NCI-H526 (cell line): ENCODE data around the gene CENPP.

ENCODE experiments used
- DNase-seq, 2 experiments: peaks; one replicate each; lab custom pipeline; 2025; lab: John Stamatoyannopoulos, UW

CENPP gene

DNA sequence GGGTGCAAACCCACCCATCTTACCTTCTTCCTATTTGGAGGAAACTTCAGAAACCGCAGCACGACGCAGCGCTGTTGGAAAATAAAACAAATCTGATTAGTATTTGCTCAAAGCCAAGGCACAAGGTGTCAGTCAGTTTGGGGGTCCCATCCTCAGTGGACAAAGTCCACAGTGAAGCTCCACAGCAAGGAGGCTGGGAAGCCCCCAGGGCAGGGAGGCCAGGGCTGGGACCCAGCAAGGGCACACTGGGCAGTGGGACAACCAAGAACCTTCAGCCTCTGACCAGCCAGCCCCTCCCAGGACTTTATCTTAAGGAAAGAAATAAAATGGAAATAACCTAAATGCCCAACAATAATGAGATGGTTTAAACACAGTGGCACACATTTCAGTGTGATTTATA, 332.9 kb downstream of the CENPP start:
- no peak for DNase-seq

DNA sequence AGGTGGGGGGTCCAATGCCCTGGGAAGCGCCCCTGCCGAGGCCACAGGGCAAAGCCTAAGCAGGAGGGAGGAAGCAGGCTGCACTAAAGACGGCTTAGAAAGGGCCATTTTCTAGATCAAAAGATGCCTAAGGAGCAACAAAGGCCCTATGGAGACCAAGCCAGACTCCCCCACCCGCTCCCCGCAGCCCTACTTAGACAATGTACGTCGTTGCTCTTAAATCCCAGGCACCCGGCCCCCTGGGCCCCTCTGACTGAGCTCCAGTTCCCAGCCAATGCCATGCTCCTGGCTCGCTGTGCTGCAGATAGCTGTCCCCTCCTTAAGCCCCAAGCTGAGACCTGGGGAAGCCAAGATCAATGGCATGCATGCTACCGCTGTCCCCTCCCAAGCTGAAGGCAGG, 333.8 kb downstream of the CENPP start:
- no peak for DNase-seq

DNA sequence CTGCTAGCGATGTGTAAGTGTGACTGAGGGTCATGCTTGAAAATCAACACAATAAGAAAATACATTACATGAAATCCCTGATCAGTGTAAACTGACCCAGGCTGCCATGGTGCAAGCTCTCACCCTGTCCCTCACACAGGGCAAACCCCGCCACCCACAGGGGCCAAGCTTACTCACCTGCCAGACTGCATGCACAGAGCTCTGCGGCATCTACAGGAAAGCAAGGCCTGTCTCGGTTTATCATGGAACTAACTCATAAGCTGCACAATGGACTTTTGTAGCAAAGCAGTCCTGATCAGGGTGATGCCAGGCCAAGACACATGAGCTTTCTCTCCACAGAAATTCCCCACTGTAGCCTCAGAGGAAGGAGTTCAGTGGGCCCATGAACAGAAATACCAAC, 334.5 kb downstream of the CENPP start:
- DNase-seq, result no peak

DNA sequence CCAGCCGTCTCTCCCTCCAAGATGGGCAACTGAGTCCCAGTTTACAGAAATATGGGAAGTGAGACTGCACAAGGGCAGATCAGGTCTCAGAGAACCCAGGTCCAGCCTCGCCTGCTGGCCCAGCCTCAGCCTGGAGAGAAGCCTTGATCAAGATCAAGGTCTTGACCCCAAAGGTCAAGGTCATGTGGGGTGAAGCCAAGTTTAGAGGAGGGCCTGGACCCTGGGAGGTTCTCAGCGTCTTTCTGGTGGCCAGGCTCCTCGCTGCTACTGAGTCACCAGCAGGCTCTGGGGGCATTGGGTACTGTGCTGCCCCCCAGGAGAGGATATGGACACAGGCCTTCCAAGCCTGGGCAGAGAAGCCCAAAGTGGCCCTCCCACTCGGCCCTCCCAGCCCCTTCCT, 335.4 kb downstream of the CENPP start:
- no peak for DNase-seq

DNA sequence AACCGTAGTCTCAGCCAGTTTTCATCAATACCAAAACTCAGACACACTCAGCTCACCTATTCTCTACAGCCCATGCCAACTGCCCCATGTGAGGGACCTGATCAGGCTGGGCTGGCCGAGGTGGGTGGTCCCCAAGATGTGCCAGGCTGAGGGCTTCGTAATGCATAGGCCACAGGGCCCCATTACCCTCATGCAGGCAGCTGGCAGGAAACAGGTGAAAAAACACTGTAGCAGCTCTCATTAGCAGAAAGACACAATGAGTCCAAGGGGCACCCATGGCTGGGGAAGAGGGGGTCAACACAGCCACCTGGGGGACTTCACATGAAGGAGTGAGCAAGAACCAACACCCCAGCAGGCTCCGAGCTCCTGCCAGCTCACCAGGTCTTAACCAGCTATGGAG, 336.0 kb downstream of the CENPP start:
- no peak for DNase-seq

DNA sequence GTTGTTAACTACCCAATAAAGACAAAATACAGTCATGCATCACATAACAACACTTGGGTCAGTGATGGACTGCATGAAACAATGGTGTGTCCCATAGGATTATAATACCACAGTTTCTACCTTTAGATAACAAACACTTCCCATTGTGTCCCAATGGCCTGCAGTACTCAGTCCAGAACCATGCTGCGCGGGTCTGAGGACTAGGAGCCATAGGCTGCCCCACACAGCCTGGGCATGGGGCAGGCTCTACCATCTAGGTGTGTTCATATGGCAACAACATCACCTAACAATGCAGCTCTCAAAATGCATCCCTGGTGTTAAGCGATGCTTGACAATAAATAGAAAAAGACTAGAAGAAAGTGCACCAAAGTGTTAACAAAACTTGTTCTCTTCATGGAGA, 337.4 kb downstream of the CENPP start:
- DNase-seq, result no peak

DNA sequence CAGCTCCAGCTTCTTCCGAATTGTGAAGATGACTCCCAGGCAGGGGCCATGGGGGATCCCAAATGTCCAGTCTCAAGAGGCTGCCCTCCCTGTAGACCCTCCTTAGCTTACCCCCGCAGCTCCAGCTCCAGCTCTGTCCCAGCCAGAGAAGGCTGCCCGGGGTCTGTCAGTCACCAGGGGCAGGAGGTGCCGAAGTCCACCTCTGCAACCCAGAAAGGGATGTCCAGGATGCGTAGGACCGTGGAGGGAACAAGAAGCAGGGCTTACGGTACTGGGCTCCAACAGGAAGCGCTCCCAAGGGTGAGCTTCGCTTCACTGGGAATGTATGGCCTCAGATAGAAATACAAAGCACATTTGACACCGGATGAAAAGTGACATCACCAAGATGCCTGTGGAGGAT, 338.2 kb downstream of the CENPP start:
- no peak for DNase-seq

DNA sequence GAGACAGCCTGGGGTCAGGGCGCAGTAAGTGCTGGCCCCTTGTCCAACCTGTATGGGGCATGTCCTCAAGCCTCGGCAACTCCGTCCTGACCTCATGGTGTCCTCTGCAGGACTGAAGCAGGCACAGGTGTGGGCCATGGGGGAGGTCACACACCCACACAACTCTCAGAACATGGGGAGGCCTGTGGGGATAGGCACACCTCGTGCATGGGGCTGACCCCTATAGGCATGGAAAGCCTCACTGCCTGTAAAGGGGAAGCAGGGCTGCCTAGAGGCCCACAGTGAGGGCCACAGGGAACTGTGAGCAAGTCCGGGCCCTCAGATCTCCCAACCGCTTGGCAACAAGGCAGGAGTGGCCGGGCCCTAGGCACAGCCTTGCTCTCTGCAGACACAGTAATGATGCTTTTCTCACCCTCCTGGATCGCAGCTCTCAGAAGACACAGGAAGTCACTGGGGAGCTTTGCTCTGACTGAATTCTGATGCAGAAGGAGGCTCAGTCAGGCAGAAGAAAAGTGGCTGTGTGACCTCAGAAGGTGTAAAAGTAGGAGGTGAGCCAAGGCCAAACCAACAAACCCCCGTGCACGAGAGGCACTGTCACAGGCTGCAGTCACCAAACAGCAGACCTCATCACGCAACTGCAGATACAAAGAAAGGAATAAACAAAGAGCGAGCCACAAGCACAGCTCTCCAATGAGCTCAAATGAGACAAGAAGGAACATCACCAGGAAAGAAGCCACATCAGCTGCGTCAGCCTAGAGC, 338.8 kb downstream of the CENPP start:
- DNase-seq, result no peak

DNA sequence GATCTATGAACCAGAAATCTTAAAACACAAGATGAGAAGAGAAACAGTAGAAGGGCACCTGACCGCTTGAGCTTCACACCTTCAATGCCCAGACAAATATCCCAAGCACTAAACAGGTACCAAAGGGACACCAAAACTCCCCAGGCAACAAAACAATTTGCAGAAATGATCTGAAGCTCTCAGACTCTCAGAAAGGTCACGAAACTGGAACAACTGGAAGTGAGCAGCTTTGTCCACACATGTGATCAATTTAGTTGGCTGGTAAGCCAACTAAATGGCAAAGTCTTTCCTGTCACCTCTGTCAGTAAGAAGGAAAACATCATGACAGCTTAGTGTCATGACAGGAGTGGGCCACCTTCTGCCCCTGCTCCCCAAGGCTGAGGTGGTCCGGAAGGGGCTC, 340.1 kb downstream of the CENPP start:
- no peak for DNase-seq

DNA sequence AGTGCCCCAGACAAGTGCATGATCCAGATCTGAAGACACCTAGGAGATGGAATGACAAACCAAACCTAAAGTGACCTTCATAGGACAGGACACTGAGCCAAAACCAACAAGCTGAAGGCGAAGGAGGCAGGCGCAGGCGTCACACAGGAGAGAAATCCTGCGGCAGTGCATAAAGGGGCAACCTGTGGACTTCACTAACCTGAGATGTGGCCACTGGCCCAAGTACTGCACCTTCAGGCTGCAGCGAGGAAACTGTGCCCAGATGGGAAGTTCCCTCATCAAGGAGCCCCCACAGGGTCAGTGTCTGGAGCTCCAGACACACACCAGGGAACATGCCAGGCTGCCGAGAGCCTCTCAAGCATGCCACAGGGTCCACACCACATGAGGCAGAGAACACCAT, 340.5 kb downstream of the CENPP start:
- DNase-seq, result no peak

DNA sequence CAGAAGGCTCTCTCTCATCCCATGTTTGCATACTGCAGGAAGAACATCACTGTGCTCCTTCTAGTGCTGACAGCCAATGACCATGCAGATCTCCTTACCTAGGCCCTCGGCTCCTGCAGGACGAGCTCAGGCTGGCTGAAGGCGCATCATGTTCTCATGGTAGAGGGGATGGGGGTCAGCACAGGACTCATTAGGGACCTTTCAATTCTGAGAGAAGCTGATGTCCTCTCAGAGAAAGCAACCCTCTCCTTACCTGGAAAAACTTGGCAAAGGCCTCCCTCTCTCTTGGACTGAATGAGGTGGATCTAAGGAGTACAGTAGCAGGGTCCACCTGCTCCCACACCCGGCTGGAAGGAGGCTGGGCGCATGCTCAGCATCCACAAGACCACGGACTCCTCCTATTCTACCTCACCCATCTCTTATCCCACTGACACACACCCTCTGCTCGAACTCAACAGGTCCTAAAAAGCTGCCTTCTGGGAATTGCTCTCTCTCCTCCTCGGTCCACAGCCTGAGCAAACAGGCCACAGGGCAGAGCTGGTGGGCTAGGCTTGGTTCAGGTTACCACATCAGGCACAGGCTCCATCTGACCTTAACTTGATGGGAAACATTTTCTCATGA, 341.3 kb downstream of the CENPP start:
- no peak for DNase-seq

DNA sequence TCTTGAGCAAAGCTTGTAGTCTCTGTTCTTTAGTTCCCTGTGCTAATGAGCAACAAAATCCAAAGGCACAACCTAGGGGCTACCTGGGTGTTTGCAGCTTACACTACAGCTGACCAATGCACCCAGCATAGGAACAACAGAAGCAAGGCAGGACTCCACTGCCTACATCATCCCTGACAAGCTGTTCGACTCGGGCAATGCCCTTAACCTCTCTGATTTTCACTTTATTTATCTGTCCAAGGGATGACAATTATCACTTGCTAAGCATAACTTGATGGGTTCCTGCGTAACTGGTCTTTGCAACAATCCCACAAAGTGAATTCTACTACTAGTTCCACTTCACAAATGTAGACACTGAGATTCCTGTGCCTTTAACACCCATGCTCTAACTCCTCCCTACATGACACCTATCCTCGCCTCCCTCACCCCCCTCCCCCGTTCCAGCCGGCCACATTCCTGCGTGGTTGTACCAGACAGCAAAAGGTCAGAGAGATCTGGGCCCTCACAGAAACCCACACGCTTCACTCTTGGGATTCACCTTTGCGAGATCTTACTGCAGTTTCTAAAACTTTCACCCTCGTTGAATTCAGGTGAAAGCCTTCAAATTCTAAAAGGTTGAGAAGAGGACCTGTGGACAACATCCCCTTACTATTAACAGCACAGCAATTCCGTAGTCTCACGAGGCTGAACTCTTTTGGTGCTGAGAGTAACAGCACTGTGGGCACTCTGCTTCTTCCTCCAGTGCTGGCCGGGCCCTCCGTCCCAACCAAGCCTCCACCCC, 343.2 kb downstream of the CENPP start:
- DNase-seq, result peak in 1 of 2 experiments; percentile 7

DNA sequence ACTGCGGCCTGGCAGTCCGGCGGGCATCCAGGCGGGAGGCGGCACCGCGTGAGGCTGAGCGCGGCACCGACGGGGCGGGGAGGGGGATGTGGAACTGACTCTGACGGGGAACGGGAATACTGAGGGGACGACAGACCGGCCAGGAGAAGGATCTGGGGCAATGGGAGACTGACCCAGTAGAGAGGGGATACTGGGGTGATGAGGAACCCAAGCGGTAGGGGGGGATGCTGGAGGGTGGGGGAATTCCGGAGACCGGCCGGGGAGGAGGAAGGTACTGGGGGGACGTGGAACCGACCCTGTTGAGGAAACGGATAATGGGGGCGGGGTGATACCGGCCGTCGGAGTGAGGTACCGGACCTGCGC, 343.8 kb downstream of the CENPP start:
- DNase-seq, result peak in 1 of 2 experiments; percentile 30
